Endothelial cell of umbilical vein (primary cell): Measurements from ENCODE around the gene ZBTB8A. TPM values are rescaled to one million over a fixed set of nuclear protein-coding genes. Genes with fewer than 3 reads are reported as not detected.

Experiments
- BruUV-seq: library from RNA; stranded (reverse); fragments of 400-500 nt; replicated peaks from 2 replicates; lab custom pipeline; 2021; lab: Mats Ljungman, UMichigan
- CTCF ChIA-PET: fragments of 300-600, 350-600 bp; sonication (Branson Sonifier 250); formaldehyde crosslinking; loops from one replicate; lab custom pipeline; 2021; ENCODE audit warnings: antibody characterized with exemption, inconsistent platforms; lab: Charles Lee
- POLR2A ChIA-PET: fragments of 300-600, 350-600 bp; sonication (Branson Sonifier 250); formaldehyde crosslinking; loops from one replicate; lab custom pipeline; 2021; ENCODE audit warnings: antibody characterized with exemption, inconsistent platforms; lab: Charles Lee
- DNase-seq: peaks from one replicate; pipeline ENCODE4 v3.0.0-alpha.2; 2011; ENCODE audit warnings: low read depth, low spot score
- FAIRE-seq: peaks from 2 replicates; lab custom pipeline; 2011; peaks lifted over from hg19 to GRCh38; lab: Jason Lieb, UNC
- H2AFZ ChIP-seq: 2 replicates; pipeline ENCODE4 v1.6.0; 2012; ENCODE audit warnings: low read depth, low read length, control low read depth, inconsistent platforms
- H3K27ac ChIP-seq: 2 replicates; pipeline ENCODE4 v1.5.1; 2011; ENCODE audit warnings: low read depth, mild to moderate bottlenecking, control low read depth, low read length, moderate library complexity; ENCODE audit not compliant: insufficient read depth
- H3K27me3 ChIP-seq, 2 experiments: 2 replicates each; pipeline versions ENCODE4 v1.6.0 to v1.6.1; 2011; ENCODE audit warnings: low read length in 2 of 2, mixed read lengths in 1 of 2; ENCODE audit not compliant: control insufficient read depth in 2 of 2, insufficient read depth in 2 of 2
- H3K36me3 ChIP-seq, 2 experiments: 2 replicates in 1 of 2; 3 replicates in 1 of 2; pipeline ENCODE4 v1.5.1; 2011; ENCODE audit warnings: low read length in 2 of 2, mild to moderate bottlenecking in 1 of 2, moderate library complexity in 1 of 2; ENCODE audit not compliant: control insufficient read depth in 2 of 2, insufficient read depth in 2 of 2; ENCODE audit errors: extremely low read depth in 1 of 2
- H3K4me1 ChIP-seq: 3 replicates; pipeline ENCODE4 v1.5.1; 2011; ENCODE audit warnings: mild to moderate bottlenecking, low read length; ENCODE audit not compliant: control insufficient read depth, insufficient read depth; ENCODE audit errors: extremely low read depth
- H3K4me2 ChIP-seq: 2 replicates; pipeline ENCODE4 v1.6.1; 2011; ENCODE audit warnings: low read length, control low read depth, mixed read lengths; ENCODE audit not compliant: insufficient read depth
- H3K4me3 ChIP-seq, 3 experiments: fragments of 200-600 bp in 1 of 3; sonication (generic), shearing (Covaris generic) in 1 of 3; replicated peaks in 1 of 3; 2 replicates each; pipeline ENCODE4 v1.5.1; 2011 to 2016; ENCODE audit warnings: control low read depth in 3 of 3, low read length in 3 of 3, mild to moderate bottlenecking in 2 of 3, inconsistent platforms in 1 of 3, low read depth in 1 of 3, moderate library complexity in 1 of 3; ENCODE audit not compliant: insufficient read depth in 1 of 3
- H3K79me2 ChIP-seq: 2 replicates; pipeline ENCODE4 v1.6.0; 2012; ENCODE audit warnings: low read length, inconsistent platforms; ENCODE audit not compliant: control insufficient read depth, insufficient read depth
- H3K9ac ChIP-seq: replicated peaks from 2 replicates; pipeline ENCODE3; 2011; ENCODE audit warnings: low read length, control low read depth; ENCODE audit not compliant: insufficient read depth; ENCODE audit errors: extremely low read depth
- H3K9me1 ChIP-seq: replicated peaks from 3 replicates; pipeline ENCODE4 v1.6.0; 2011; ENCODE audit warnings: mild to moderate bottlenecking, low read length; ENCODE audit not compliant: control insufficient read depth, insufficient read depth; ENCODE audit errors: extremely low read depth
- H3K9me3 ChIP-seq: replicated peaks from 2 replicates; pipeline ENCODE4 v1.5.1; 2012; ENCODE audit warnings: low read length, inconsistent platforms; ENCODE audit not compliant: control insufficient read depth, insufficient read depth
- H4K20me1 ChIP-seq: replicated peaks from 2 replicates; pipeline ENCODE3; 2011; ENCODE audit warnings: mild to moderate bottlenecking, low read length; ENCODE audit not compliant: control insufficient read depth, insufficient read depth; ENCODE audit errors: extremely low read depth
- EZH2 ChIP-seq: IDR thresholded peaks from 2 replicates; pipeline ENCODE4 v1.6.1; 2012; ENCODE audit warnings: borderline replicate concordance, low read depth, mild to moderate bottlenecking, moderate library complexity, low read length, inconsistent platforms; ENCODE audit not compliant: severe bottlenecking
- FOS ChIP-seq: IDR thresholded peaks from 2 replicates; pipeline ENCODE4 v1.6.1; 2011; ENCODE audit warnings: mild to moderate bottlenecking, low read length, moderate library complexity, borderline replicate concordance; ENCODE audit not compliant: insufficient read depth
- GATA2 ChIP-seq: IDR thresholded peaks from 2 replicates; pipeline ENCODE4 v1.7.0; 2011; ENCODE audit warnings: low read depth, mild to moderate bottlenecking, moderate library complexity, mixed read lengths, low read length; ENCODE audit not compliant: insufficient read length, insufficient read depth
- JUN ChIP-seq: IDR thresholded peaks from 2 replicates; pipeline ENCODE4 v1.6.1; 2011; ENCODE audit warnings: borderline replicate concordance, low read depth; ENCODE audit not compliant: insufficient read length, insufficient read depth
- MYC ChIP-seq: IDR thresholded peaks from one replicate; pipeline ENCODE4 v1.6.1; 2011; ENCODE audit warnings: mild to moderate bottlenecking, low read depth, low read length
- POLR2A ChIP-seq: IDR thresholded peaks from 2 replicates; pipeline ENCODE4 v1.6.1; 2012; ENCODE audit warnings: low read depth, mild to moderate bottlenecking, control low read depth, low read length
- POLR2AphosphoS5 ChIP-seq: IDR thresholded peaks from 2 replicates; pipeline ENCODE4 v1.6.1; 2012; ENCODE audit warnings: low read depth, mild to moderate bottlenecking, control low read depth, low read length, moderate library complexity; ENCODE audit not compliant: insufficient read depth
- dilution Hi-C: fragments of 300-500 bp; cut with MboI; formaldehyde crosslinking; loops from one replicate; pipeline ENCODE4 v1.15.0; 2019; ENCODE audit warnings: low sequenced_read_pairs; ENCODE audit not compliant: extremely low pct_ligation_motif_present
- intact Hi-C: fragments of 100-400 bp; cut with micrococcal nuclease; formaldehyde crosslinking; loops from one replicate; pipeline ENCODE4 v1.10.0; 2022
- polyA plus RNA-seq, 4 experiments: library from polyadenylated mRNA; depleted of rRNA in 3 of 4; stranded (reverse) in 3 of 4; unstranded in 1 of 4; fragments of >200 nt; gene quantifications; 2 replicates each; pipeline versions ENCODE4 v1.2.1 to v1.2.3, GENCODE V29; 2011 to 2012; ENCODE audit warnings: missing spikeins in 1 of 4
- total RNA-seq: library from RNA; stranded (reverse); gene quantifications from 2 replicates; pipeline ENCODE4 v1.2.3, GENCODE V29; 2021
- TF ChIP-seq, protein P1 (sequence below): IDR thresholded peaks from 2 replicates; pipeline ENCODE4 v1.6.1; 2011; ENCODE audit not compliant: insufficient read depth, insufficient read length
- TF ChIP-seq, protein P2 (sequence below), 2 donors: IDR thresholded peaks; 1 replicate in 1 of 2; 2 replicates in 1 of 2; pipeline ENCODE4 v1.5.1; 2011; ENCODE audit warnings: low read length in 2 of 2, mild to moderate bottlenecking in 2 of 2, moderate library complexity in 2 of 2, control low read depth in 1 of 2, inconsistent platforms in 1 of 2, low read depth in 1 of 2; ENCODE audit not compliant: insufficient read depth in 1 of 2; ENCODE audit errors: extremely low read depth in 1 of 2

The ZBTB8A gene
- total and polyA plus RNA-seq, 2 donors (not counting 3 experiments of a cell fraction or from before 2014, with no cell fraction given), result 3.1 to 9.6 TPM

DNA sequence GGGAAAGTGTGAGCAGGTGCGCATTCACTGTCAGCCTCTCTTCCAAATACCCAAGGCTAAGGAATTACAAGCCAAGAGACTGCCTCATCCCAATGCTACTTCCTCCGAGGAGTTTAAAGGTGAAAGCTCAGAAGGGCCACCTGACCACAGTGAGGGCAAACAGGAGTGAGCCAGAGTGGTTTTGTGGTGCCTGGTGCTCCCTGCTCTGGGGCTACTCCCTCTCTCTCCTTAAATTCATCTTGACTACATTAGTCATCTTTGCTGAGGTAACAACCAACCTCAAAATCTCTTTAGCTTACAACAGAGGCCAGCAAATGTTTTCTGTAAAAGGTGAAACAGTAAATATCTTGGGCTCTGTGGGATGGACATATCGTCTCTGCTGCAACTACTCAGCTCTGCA lies 14.2 kb upstream of the ZBTB8A start:
- no TSS peak for BruUV-seq
- no peaks in the 10 kb centered on the region for H3K9me3 ChIP-seq
- no peaks in the 10 kb centered on the region for H3K9me1 ChIP-seq
- DNase-seq (no peak), FAIRE-seq (no peak)
- H3K27me3 ChIP-seq, result peaks cover 0 to 2% of the 10 kb centered on the region in 2 experiments
- H3K4me2 ChIP-seq, result no peak overlapping the region
- no peaks in the 10 kb centered on the region for H3K79me2 ChIP-seq
- no peak overlapping the region for H3K27ac ChIP-seq
- POLR2A ChIA-PET, result no interaction called here
- no peaks in the 10 kb centered on the region for H3K4me1 ChIP-seq
- CTCF ChIA-PET, result interaction anchor here (1.0 to 2.8 kb wide), 3 partner anchors 10 to 95 kb away, joined by 3 to 7 read pairs (median 4); no protein-coding TSS in a partner anchor
- H4K20me1 ChIP-seq, result no peaks in the 10 kb centered on the region
- H3K4me3 ChIP-seq, result no peak overlapping the region
- TF ChIP-seq MYC (no peak), JUN (no peak), POLR2AphosphoS5 (no peak), FOS (no peak), GATA2 (no peak), EZH2 (no peak), POLR2A (no peak)
- TF ChIP-seq, protein P1, sequence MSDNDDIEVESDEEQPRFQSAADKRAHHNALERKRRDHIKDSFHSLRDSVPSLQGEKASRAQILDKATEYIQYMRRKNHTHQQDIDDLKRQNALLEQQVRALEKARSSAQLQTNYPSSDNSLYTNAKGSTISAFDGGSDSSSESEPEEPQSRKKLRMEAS, result no peak
- TF ChIP-seq, protein P2, sequence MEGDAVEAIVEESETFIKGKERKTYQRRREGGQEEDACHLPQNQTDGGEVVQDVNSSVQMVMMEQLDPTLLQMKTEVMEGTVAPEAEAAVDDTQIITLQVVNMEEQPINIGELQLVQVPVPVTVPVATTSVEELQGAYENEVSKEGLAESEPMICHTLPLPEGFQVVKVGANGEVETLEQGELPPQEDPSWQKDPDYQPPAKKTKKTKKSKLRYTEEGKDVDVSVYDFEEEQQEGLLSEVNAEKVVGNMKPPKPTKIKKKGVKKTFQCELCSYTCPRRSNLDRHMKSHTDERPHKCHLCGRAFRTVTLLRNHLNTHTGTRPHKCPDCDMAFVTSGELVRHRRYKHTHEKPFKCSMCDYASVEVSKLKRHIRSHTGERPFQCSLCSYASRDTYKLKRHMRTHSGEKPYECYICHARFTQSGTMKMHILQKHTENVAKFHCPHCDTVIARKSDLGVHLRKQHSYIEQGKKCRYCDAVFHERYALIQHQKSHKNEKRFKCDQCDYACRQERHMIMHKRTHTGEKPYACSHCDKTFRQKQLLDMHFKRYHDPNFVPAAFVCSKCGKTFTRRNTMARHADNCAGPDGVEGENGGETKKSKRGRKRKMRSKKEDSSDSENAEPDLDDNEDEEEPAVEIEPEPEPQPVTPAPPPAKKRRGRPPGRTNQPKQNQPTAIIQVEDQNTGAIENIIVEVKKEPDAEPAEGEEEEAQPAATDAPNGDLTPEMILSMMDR (IDR thresholded peaks at IDR 0.05; ENCODE audit: extremely low read depth in 1 of 2, insufficient read depth in 1 of 2, low read depth in 1 of 2, low read length in 2 of 2), result no peak
- no peak overlapping the region for H3K9ac ChIP-seq
- dilution Hi-C loops, result no loop called here
- no peaks in the 10 kb centered on the region for H3K36me3 ChIP-seq
- H2AFZ ChIP-seq, result no peak overlapping the region
- intact Hi-C loops, result no loop called here
